Adrenal gland (tissue), 5 donors: Measurements from ENCODE around the gene DYNLT3.

Experiments used
- POLR2A ChIP-seq, 2 donors: fragments of 450-650 bp; IDR thresholded peaks; one replicate each; pipeline ENCODE4 v1.6.1; 2017; ENCODE audit warnings: antibody characterized with exemption in 2 of 2, mild to moderate bottlenecking in 2 of 2, moderate library complexity in 1 of 2
- TF ChIP-seq, protein P1 (sequence below), 6 experiments: fragments of 450-650 bp in 4 of 6; fragments of 200-600 bp in 2 of 6; sonication (generic) in 1 of 6; IDR thresholded peaks; 1 replicate in 5 of 6; 2 replicates in 1 of 6; pipeline versions ENCODE4 v1.5.1 to v1.8.0; 2016 to 2021; ENCODE audit warnings: antibody characterized with exemption in 6 of 6, mild to moderate bottlenecking in 2 of 6, moderate library complexity in 1 of 6
- donor health status: DM: no; HTN: no; CAD: no.

DNA sequence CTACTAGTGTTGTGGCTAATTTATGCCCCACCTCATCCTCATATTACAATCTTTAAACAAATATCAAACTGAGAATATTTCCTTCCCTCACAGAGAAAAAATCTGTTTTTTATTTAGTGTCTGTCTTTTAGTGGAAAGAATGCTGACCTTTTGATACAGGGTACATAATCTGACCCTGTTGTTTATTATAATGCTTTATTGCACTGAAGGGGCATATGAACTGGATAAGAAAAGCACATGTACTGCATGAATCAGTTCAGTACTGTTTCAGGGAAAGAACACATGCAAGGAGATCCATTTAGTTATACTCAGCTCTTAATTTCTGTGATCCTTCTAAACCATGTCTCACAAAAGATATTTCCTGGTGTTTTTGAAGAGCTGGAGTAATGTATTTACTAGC, 15.5 kb upstream of the DYNLT3 start:
- TF ChIP-seq, protein P1, sequence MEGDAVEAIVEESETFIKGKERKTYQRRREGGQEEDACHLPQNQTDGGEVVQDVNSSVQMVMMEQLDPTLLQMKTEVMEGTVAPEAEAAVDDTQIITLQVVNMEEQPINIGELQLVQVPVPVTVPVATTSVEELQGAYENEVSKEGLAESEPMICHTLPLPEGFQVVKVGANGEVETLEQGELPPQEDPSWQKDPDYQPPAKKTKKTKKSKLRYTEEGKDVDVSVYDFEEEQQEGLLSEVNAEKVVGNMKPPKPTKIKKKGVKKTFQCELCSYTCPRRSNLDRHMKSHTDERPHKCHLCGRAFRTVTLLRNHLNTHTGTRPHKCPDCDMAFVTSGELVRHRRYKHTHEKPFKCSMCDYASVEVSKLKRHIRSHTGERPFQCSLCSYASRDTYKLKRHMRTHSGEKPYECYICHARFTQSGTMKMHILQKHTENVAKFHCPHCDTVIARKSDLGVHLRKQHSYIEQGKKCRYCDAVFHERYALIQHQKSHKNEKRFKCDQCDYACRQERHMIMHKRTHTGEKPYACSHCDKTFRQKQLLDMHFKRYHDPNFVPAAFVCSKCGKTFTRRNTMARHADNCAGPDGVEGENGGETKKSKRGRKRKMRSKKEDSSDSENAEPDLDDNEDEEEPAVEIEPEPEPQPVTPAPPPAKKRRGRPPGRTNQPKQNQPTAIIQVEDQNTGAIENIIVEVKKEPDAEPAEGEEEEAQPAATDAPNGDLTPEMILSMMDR (IDR thresholded peaks at IDR 0.05), result no peak
- TF ChIP-seq POLR2A (IDR thresholded peaks at IDR 0.05), result no peak
